HUES48 (cell line): Measurements from ENCODE around the gene MYH13.

ENCODE experiments used
- H3K27ac ChIP-seq: one replicate; pipeline ENCODE4 v1.7.0; 2013; ENCODE audit warnings: low read depth, low read length, inconsistent platforms
- H3K27me3 ChIP-seq: 2 replicates; pipeline ENCODE4 v1.6.1; 2013; ENCODE audit warnings: mild to moderate bottlenecking, low read length; ENCODE audit not compliant: control insufficient read depth, insufficient read depth
- H3K36me3 ChIP-seq: 2 replicates; pipeline ENCODE4 v1.6.1; 2013; ENCODE audit warnings: low read length; ENCODE audit not compliant: control insufficient read depth, insufficient read depth
- H3K4me1 ChIP-seq: 2 replicates; pipeline ENCODE4 v1.6.1; 2013; ENCODE audit warnings: mild to moderate bottlenecking, low read length; ENCODE audit not compliant: control insufficient read depth, insufficient read depth
- H3K4me3 ChIP-seq: 2 replicates; pipeline ENCODE4 v1.5.1; 2013; ENCODE audit warnings: mild to moderate bottlenecking, low read depth, low read length
- H3K9ac ChIP-seq: 2 replicates; pipeline ENCODE4 v1.6.1; 2013; ENCODE audit warnings: mild to moderate bottlenecking, low read depth, low read length, moderate library complexity
- H3K9me3 ChIP-seq: 2 replicates; pipeline ENCODE4 v1.6.1; 2013; ENCODE audit warnings: low read length; ENCODE audit not compliant: control insufficient read depth, insufficient read depth

Gene MYH13

DNA sequence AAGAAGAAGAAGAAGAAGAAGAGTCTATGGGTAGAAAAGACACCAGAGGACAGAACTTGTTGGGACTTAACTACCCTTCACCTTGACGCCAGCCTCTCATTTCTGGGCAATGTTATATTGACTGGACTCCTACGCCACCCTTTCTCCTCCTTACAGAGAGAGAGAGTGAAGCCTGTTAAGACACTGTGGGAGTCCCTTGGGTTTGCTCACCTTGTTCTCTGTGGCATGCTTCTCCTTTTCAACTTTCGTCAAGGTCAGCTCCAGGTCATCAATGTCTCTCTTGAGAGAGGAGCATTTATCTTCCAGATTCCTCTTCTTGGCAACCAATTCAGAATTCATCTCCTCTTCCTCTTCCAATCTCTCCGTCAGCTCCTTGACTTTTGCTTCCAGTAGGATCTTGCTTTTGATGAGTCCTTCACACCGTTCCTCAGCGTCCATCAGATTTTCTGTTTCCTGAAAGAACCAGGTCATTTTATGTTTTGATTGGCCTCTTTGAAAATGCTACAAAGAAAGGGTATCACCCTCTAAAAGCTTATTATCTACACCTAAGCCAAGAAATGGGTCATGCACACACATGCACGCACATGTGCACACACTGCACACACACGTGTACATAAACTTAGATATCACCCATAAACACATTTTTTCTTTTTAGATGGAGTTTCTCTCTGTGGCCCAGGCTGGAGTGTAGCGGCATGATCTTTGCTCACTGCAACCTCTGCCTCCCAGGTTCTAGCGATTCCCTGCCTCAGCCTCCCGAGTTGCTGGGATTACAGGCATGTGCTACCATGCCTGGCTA is 48.8 kb downstream of the MYH13 start:
- H3K4me3 ChIP-seq: no peak overlapping the region
- no peaks in the 10 kb centered on the region for H3K36me3 ChIP-seq
- no peaks in the 10 kb centered on the region for H3K27me3 ChIP-seq
- no peak overlapping the region for H3K9ac ChIP-seq
- no peaks in the 10 kb centered on the region for H3K9me3 ChIP-seq
- no peak overlapping the region for H3K27ac ChIP-seq
- H3K4me1 ChIP-seq: no peaks in the 10 kb centered on the region

DNA sequence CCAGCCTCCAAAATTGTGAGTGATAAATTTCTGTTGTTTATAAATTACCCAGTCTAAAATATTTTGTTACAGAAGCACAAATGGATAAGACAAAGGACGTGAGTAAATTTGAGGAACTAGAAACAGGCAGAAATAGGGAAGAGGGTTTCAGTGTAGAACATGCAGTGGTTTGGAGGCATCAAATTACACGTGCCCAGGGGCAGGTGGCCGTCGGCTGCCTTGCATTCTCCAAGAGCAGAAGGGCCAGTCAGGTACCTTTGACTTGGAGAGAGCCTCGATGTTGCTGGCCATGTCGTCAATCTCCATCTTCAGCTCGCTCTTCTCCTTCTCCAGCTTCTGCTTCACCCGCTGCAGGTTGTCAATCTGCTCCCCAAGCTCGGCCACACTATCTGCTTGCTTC is 54.3 kb downstream of the MYH13 start:
- no peaks in the 10 kb centered on the region for H3K9me3 ChIP-seq
- no peaks in the 10 kb centered on the region for H3K36me3 ChIP-seq
- no peak overlapping the region for H3K27ac ChIP-seq
- no peaks in the 10 kb centered on the region for H3K27me3 ChIP-seq
- H3K9ac ChIP-seq: no peak overlapping the region
- H3K4me1 ChIP-seq: no peaks in the 10 kb centered on the region
- no peak overlapping the region for H3K4me3 ChIP-seq

DNA sequence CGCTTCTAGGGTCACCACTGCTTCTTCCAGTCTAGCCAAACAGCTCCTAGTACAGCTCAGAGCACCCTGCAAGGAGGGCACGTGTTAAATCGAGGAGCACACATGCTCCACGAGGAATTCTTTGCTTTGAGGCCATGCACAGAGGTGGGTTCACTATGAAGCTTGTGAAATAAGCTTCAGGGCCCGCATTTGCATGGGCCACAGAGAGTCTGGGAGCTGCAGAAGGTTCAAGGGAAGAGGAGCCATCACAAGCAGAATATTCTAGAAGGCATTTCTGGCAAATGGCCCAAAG is 55.3 kb downstream of the MYH13 start:
- no peaks in the 10 kb centered on the region for H3K9me3 ChIP-seq
- H3K27me3 ChIP-seq: no peaks in the 10 kb centered on the region
- no peak overlapping the region for H3K9ac ChIP-seq
- H3K27ac ChIP-seq: no peak overlapping the region
- no peaks in the 10 kb centered on the region for H3K36me3 ChIP-seq
- no peak overlapping the region for H3K4me3 ChIP-seq
- H3K4me1 ChIP-seq: no peaks in the 10 kb centered on the region

DNA sequence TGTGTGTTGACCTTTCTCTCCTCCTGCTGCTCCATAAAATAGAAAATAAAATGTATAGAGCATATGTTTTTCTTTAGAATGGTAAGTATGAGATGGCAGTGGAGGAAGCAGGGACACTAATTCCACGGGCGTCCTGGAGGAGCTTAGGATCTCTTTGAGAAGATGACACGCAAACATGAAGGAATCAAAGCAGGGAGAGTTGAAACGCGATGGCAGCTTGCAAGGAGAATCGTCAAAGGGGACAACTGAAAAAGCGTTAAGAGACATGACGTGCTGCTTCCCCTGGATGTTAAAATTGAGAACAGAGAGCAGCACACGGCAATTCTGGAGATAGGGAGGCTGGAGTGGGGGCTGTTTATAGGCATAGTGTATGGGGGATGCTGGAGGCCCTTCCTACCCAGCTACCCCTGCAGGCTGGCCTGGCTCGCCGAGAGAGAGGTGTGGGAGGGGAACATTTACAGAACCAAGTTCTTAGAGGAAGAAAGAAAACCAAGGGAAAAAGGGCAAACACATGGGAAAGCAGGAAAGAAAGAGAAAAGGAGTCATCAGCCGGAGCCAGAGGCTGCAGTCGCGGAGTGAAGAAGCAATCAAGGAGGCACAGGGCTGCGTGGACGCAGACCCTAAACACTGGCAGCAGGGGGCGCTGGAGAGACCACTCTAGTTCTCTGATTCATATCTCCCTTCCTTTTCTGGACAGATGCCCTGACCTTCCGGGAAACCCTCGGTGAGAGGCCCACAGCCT is 55.8 kb downstream of the MYH13 start:
- H3K9me3 ChIP-seq: no peaks in the 10 kb centered on the region
- no peaks in the 10 kb centered on the region for H3K27me3 ChIP-seq
- no peaks in the 10 kb centered on the region for H3K4me1 ChIP-seq
- H3K9ac ChIP-seq: no peak overlapping the region
- no peak overlapping the region for H3K4me3 ChIP-seq
- no peaks in the 10 kb centered on the region for H3K36me3 ChIP-seq
- H3K27ac ChIP-seq: no peak overlapping the region

DNA sequence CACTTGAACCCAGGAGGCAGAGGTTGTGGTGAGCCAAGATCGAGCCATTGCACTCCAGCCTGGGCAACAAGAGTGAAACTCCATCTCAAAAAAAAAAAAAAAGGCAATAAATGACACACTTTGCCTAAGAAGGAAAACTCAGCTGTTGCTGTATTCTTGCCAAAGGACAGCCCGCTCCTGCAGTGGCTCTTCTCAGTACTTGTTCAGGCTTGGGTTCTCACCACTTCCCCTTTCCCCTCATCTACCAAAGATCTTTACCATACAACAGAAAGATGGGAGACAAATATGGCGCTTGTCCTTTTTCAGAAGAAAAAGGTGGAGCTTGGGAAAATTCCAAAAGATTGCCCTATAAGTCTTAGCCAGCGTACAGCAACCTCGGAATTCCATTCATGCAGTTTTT is 58.5 kb downstream of the MYH13 start:
- Histone ChIP-seq H3K4me3 (no peak overlapping the region), H3K9me3 (no peaks in the 10 kb centered on the region), H3K27me3 (no peaks in the 10 kb centered on the region), H3K27ac (no peak overlapping the region), H3K4me1 (no peaks in the 10 kb centered on the region), H3K36me3 (no peaks in the 10 kb centered on the region), H3K9ac (no peak overlapping the region)

DNA sequence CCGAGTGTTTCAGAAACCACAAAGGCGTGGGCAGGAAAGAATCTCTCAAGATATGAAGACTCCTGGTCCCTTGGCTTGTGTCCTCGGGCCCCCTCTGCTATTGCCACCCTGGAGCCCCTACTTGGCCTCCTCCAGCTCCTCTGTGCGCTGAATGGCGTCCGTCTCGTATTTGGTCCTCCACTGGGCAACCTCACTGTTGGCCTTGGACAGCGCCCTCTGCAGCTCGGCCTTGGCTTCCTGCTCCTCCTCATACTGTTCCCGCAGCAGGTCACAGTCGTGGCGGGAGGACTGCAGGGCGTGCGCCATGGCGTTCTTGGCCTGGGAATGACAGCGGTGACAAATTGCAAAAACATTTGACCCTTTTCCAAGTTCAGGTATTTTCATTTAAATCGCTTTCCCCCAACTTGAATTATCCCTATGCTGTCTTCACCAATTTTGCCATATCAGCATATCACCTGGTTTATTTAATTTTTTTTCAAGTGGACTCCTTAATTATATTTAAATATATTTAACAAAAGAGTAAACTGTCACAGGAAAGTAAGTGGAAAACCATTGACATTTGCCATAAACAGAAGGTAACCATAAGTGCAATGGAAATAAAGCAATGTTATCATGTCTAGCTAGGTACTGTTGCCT is 59.7 kb downstream of the MYH13 start:
- H3K27me3 ChIP-seq: no peaks in the 10 kb centered on the region
- H3K9me3 ChIP-seq: no peaks in the 10 kb centered on the region
- H3K36me3 ChIP-seq: no peaks in the 10 kb centered on the region
- no peak overlapping the region for H3K4me3 ChIP-seq
- H3K9ac ChIP-seq: no peak overlapping the region
- no peak overlapping the region for H3K27ac ChIP-seq
- no peaks in the 10 kb centered on the region for H3K4me1 ChIP-seq

DNA sequence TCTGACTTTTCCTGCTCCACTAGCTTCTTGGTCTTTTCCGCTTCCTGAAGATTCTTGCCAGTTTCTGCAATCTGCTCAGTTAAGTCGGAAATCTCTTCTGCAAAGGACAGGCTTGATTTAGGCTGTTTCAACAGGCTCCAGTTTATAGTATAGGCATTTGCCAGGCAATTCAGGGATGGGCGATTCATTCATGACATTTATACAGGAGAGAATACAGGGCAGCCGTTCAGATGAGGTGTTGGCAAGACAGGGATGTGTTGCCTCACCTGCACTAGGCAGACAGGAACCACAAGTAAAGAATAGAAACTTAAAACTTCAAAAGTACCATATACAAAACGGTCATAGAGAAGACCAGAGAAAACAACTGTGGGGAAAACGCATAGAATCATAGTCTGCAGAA is 61.7 kb downstream of the MYH13 start:
- Histone ChIP-seq H3K9ac (no peak overlapping the region), H3K27ac (no peak overlapping the region), H3K9me3 (no peaks in the 10 kb centered on the region), H3K36me3 (no peaks in the 10 kb centered on the region), H3K4me3 (no peak overlapping the region), H3K4me1 (no peaks in the 10 kb centered on the region), H3K27me3 (no peaks in the 10 kb centered on the region)

DNA sequence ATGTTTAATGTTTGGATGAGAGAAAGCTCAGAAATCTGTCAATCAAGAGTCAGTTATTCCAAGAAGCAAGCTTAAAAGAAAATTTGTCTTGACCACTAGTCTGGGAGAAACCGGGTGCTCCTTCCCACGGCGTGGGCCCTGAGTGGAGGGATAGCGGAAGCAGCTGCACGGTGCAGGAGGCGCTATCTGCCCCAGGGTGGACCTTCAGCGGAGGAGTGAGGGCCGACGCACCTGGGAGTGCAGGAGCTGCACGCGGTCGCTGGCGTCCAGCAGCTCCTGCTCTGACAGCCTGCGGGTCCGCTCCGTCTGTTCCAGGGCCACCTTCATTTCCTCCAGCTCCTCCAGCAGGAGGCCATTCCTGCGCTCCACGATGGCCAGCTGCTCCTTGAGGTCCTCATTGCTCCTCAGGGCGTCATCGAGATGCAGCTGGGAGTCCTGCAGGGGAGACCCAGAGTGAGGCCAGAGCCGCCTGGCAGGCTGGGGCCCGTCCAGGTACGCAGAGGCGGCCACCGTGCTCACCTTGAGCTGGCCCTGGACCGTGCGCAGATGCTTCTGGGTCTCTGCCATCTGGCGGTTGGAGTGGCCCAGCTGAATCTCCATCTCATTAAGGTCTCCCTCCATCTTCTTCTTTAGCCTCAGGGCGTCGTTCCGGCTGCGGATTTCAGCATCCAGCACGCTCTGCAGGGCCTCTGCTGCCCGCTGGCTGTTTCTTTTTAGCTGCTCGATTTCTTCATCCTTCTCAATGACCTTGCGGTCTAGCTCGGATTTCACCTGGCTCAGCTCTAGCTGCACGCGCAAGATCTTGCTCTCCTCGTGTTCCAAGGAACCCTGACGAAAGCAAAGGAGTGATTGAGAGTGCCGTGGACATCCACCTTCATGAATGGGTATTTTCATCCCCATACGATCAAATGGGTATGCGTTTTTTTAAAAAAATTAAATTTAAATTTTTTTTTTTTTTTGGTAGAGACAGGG is 63.5 kb downstream of the MYH13 start:
- no peak overlapping the region for H3K9ac ChIP-seq
- H3K4me3 ChIP-seq: no peak overlapping the region
- H3K9me3 ChIP-seq: no peaks in the 10 kb centered on the region
- no peak overlapping the region for H3K27ac ChIP-seq
- peaks cover 7% of the 10 kb centered on the region; the same call in 1 of the 2 replicates for H3K4me1 ChIP-seq
- no peaks in the 10 kb centered on the region for H3K36me3 ChIP-seq
- no peaks in the 10 kb centered on the region for H3K27me3 ChIP-seq

DNA sequence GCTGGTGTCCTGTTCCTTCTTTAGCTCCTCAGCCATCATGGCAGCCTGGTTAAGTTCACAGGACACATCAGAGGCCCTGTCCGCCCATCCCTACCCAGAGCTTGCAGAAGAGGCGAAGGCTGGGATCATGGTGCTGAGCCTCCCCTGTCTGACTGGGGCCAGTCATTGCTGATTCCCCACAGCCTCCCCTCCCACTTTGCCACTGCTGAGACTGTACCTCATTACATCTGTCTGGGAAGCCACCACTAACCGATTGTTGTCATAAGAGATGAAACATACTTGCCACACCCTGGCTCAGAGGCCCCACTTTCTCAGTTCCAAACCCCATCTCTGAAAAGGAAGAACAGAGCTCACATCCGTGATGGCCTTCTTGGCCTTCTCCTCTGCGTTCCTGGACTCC is 66.2 kb downstream of the MYH13 start:
- Histone ChIP-seq H3K4me1 (peaks cover 7% of the 10 kb centered on the region; the same call in 1 of the 2 replicates), H3K9me3 (no peaks in the 10 kb centered on the region), H3K27ac (no peak overlapping the region), H3K27me3 (no peaks in the 10 kb centered on the region), H3K4me3 (no peak overlapping the region), H3K9ac (no peak overlapping the region), H3K36me3 (no peaks in the 10 kb centered on the region)

DNA sequence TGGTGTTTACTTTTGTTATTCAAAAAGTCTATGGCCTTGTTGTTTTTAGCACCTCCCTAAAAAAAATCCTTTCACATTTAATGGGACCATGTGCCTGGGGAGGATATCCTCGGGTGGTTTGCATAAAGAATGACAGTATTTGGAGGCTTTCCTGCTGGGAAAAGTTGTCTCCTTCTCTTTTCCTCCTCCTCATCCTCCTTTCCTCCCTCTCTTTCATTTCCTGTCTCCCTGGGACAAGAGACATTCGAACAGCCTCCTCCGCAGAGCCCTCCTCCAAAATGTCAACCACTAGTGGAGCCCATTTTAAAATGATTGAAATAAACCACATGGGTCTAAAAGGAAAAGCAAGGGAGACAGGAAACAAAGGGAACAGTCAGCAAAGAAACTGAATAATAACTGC is 67.4 kb downstream of the MYH13 start:
- H3K36me3 ChIP-seq: no peaks in the 10 kb centered on the region
- peak overlapping the region; percentile 34 for H3K27ac ChIP-seq
- peaks cover 7% of the 10 kb centered on the region; the same call in 1 of the 2 replicates for H3K4me1 ChIP-seq
- H3K9me3 ChIP-seq: no peaks in the 10 kb centered on the region
- no peak overlapping the region for H3K4me3 ChIP-seq
- no peaks in the 10 kb centered on the region for H3K27me3 ChIP-seq
- no peak overlapping the region for H3K9ac ChIP-seq
